ENCODE results near the gene RPP40. TPM values are rescaled to one million over a fixed set of nuclear protein-coding genes. Genes with fewer than 3 reads are reported as not detected.
"Not testable (repeated sequence)": the region's sequence is repeated elsewhere in the genome, so short reads cannot be mapped to it uniquely, and the experiment has no call there.

The RPP40 gene
- total and polyA plus RNA-seq, 4 donors = 11.0 to 20.5 (median 12.6) TPM

DNA sequence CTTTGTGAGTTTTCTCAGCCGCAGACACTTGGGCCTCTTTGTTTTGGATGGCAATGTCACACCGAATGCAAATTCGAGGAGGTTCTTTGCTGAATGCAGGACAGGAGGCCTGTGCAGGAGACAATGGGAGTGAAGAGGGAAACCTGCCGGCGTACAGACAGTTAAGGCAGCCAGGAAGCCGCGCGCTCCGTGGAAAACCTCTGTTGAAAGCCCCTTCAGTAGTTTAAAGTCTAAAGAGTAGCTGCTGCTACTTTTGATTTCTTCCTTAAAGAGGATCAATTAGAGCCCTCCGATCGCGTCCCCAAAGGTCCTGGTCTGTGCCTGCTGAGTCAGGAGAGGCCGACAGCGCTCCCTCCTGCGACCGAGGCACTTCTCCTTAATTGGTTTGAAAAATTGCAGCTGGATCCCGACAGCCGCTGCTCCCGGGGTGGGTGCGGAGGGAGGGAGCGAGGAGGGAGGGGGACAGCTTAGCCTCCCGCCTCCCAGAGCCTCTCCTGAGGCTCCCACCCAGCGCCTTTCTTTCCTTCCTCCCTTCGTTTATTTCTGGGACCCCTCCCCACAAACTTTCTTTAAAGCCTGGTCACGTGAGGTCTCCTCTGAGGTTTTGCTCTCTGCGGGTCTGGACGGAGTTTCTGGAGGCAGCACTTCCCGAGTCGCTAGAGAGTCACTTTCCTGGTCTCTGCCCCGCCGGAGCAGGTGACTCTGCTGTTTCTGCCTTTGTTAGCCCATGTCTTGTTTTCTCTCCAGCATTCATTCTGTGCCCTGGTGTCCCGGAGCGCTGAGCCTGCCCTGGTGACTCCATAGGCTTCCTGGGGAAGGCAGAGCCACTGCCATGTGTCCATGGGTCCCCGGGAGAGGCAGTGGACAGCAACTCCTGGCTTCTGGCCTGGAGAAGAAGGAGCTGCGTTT lies 22.3 kb upstream of the RPP40 start:
- Histone ChIP-seq H3K36me3 (ENCODE audit: control insufficient read depth, insufficient read depth, low read length) (no peaks in the 10 kb centered on the region), H3K27me3 (ENCODE audit: control insufficient read depth, insufficient read depth, low read length) (no peaks in the 10 kb centered on the region), H3K4me1 (ENCODE audit: control insufficient read depth, insufficient read depth, low read length) (peaks cover 13% of the 10 kb centered on the region), H3K27ac (ENCODE audit: low read depth, low read length) (peak overlapping the region; percentile 22), H3K9me3 (ENCODE audit: control insufficient read depth, insufficient read depth, low read length) (no peaks in the 10 kb centered on the region), H3K4me3 (ENCODE audit: low read depth, low read length) (peak overlapping the region; percentile 61)
- peak in 3 of 6 donors; percentile 12 to 70 (median 64) for DNase-seq (ENCODE audit: low read depth in 4 of 6, low spot score in 6 of 6)
- under 1% methylated on average over 29 of the region's 35 CpGs for WGBS (ENCODE audit: insufficient coverage)

DNA sequence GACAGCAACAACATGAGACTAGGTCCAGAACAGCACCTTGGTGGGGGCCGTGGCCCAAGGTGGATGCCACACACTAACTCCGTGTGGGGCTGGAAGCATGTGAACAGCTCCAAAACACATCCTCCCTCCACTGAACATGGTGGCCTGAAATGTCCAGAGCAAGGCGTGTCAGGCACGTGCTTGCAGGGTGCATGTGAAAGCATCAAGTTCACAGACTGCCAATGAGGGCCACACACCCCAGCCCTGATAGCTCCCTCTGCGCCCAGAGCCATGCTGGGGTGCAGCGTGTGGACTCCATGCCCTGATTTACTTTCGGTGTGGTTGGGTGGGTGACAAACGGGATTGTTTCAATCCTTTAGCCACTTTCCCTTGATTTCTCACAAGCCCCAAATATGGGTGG lies 20.1 kb upstream of the RPP40 start:
- Histone ChIP-seq H3K4me1 (ENCODE audit: control insufficient read depth, insufficient read depth, low read length) (peaks cover 13% of the 10 kb centered on the region), H3K9me3 (ENCODE audit: control insufficient read depth, insufficient read depth, low read length) (no peaks in the 10 kb centered on the region), H3K27me3 (ENCODE audit: control insufficient read depth, insufficient read depth, low read length) (no peaks in the 10 kb centered on the region), H3K36me3 (ENCODE audit: control insufficient read depth, insufficient read depth, low read length) (no peaks in the 10 kb centered on the region), H3K27ac (ENCODE audit: low read depth, low read length) (no peak overlapping the region), H3K4me3 (ENCODE audit: low read depth, low read length) (no peak overlapping the region)
- no peak for DNase-seq (ENCODE audit: low read depth in 4 of 6, low spot score in 6 of 6)
- WGBS (ENCODE audit: insufficient coverage) = 93% methylated on average over 8 of the region's 8 CpGs

DNA sequence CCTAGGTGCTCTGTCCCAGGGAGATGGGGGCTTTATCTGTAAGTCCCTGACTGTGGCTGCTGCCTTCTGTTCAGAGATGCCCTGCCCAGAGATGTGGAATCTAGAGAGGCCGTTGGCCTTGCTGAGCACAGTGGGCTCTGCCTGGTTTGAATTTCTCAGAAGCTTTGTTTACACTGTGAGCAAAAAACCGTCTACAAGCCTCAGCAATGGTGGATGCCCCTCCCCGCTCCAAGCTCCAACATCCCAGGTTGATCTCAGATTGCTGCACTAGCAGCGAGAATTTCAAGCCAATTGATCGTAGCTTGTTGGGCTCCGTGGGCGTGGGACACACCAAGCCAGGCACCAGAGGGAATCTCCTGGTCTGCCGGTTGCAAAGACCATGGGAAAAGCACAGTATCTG lies 16.3 kb upstream of the RPP40 start:
- no peaks in the 10 kb centered on the region for H3K36me3 ChIP-seq (ENCODE audit: control insufficient read depth, insufficient read depth, low read length)
- no peak overlapping the region for H3K27ac ChIP-seq (ENCODE audit: low read depth, low read length)
- no peaks in the 10 kb centered on the region for H3K9me3 ChIP-seq (ENCODE audit: control insufficient read depth, insufficient read depth, low read length)
- 91% methylated on average over 7 of the region's 8 CpGs for WGBS (ENCODE audit: insufficient coverage)
- no peaks in the 10 kb centered on the region for H3K27me3 ChIP-seq (ENCODE audit: control insufficient read depth, insufficient read depth, low read length)
- H3K4me3 ChIP-seq (ENCODE audit: low read depth, low read length) = no peak overlapping the region
- no peaks in the 10 kb centered on the region for H3K4me1 ChIP-seq (ENCODE audit: control insufficient read depth, insufficient read depth, low read length)
- DNase-seq (ENCODE audit: low read depth in 4 of 6, low spot score in 6 of 6) = no peak

DNA sequence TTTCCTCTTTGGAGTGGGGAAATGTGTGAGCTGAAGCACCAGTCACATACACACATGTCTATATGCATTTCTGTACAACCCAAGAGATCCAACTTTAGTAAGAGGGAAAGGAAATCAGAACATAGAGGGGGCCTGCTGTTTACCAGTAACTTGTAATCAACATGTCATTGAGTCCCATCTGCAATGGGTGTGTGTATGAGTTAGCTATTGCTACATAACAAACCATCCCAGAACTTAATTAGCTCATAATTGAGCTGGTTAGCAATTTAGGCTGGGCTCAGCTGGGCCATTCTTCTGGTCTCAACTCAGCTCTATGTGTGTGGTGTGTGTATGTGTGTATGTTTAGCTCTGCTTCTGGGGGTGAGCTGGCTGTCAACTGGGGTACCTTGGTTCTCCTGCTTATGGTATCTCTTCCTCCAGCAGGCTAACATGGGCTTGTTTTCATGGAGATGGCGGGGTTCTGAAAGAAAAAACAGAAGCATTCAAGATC lies 10.3 kb upstream of the RPP40 start:
- H3K27me3 ChIP-seq (ENCODE audit: control insufficient read depth, insufficient read depth, low read length) = no peaks in the 10 kb centered on the region
- no peaks in the 10 kb centered on the region for H3K36me3 ChIP-seq (ENCODE audit: control insufficient read depth, insufficient read depth, low read length)
- H3K4me1 ChIP-seq (ENCODE audit: control insufficient read depth, insufficient read depth, low read length) = no peaks in the 10 kb centered on the region
- H3K27ac ChIP-seq (ENCODE audit: low read depth, low read length) = no peak overlapping the region
- DNase-seq (ENCODE audit: low read depth in 4 of 6, low spot score in 6 of 6) = no peak
- WGBS (ENCODE audit: insufficient coverage) = no CpG with 5 or more reads among the region's 1 CpG
- no peak overlapping the region for H3K4me3 ChIP-seq (ENCODE audit: low read depth, low read length)
- H3K9me3 ChIP-seq (ENCODE audit: control insufficient read depth, insufficient read depth, low read length) = no peaks in the 10 kb centered on the region

DNA sequence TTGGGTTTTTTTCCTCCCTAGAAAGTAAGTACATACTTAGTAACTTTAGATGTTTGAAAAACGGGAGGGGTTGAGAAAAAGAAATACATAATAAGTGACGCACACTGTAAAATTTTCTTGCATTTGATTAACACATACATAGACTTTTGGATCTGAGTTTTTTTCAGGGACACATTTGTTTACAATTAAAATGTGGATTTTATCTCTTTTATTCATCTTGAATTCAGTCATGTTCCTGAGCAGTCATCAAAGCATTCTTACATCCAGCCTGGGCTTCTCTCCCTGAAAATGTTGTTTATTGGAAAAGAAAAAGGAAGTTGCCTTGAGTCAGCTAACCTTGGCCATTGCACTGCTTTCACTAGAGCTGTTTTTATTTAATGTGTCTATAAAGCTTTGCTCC lies 8.7 kb upstream of the RPP40 start:
- Histone ChIP-seq H3K36me3 (ENCODE audit: control insufficient read depth, insufficient read depth, low read length) (no peaks in the 10 kb centered on the region), H3K27ac (ENCODE audit: low read depth, low read length) (no peak overlapping the region), H3K4me1 (ENCODE audit: control insufficient read depth, insufficient read depth, low read length) (no peaks in the 10 kb centered on the region), H3K27me3 (ENCODE audit: control insufficient read depth, insufficient read depth, low read length) (no peaks in the 10 kb centered on the region), H3K9me3 (ENCODE audit: control insufficient read depth, insufficient read depth, low read length) (no peaks in the 10 kb centered on the region), H3K4me3 (ENCODE audit: low read depth, low read length) (no peak overlapping the region)
- no CpG with 5 or more reads among the region's 2 CpGs for WGBS (ENCODE audit: insufficient coverage)
- no peak for DNase-seq (ENCODE audit: low read depth in 4 of 6, low spot score in 6 of 6)

DNA sequence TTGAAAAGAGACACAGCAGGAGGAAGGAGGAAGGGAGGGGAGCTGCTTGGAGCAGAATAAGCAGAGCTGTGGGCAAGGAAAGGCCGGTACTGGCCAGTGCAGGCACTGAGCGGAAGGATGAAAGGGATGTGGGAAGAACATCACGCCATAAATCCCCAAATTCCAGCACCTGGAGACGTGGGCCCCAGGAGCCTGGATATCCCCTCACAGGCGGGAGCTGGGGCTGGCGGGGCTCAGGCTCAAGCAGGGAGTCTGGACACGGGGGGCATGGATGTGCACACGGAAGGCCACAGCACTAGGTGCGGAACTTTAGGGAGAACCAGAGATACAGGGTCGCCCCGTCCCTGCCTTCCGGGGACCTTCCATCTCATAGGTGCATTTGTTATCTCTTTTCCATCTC lies 7.5 kb upstream of the RPP40 start:
- Histone ChIP-seq H3K4me1 (ENCODE audit: control insufficient read depth, insufficient read depth, low read length) (no peaks in the 10 kb centered on the region), H3K4me3 (ENCODE audit: low read depth, low read length) (no peak overlapping the region), H3K9me3 (ENCODE audit: control insufficient read depth, insufficient read depth, low read length) (no peaks in the 10 kb centered on the region), H3K36me3 (ENCODE audit: control insufficient read depth, insufficient read depth, low read length) (no peaks in the 10 kb centered on the region), H3K27ac (ENCODE audit: low read depth, low read length) (no peak overlapping the region), H3K27me3 (ENCODE audit: control insufficient read depth, insufficient read depth, low read length) (no peaks in the 10 kb centered on the region)
- DNase-seq (ENCODE audit: low read depth in 4 of 6, low spot score in 6 of 6) = no peak
- WGBS (ENCODE audit: insufficient coverage) = 52% methylated on average over 4 of the region's 12 CpGs

DNA sequence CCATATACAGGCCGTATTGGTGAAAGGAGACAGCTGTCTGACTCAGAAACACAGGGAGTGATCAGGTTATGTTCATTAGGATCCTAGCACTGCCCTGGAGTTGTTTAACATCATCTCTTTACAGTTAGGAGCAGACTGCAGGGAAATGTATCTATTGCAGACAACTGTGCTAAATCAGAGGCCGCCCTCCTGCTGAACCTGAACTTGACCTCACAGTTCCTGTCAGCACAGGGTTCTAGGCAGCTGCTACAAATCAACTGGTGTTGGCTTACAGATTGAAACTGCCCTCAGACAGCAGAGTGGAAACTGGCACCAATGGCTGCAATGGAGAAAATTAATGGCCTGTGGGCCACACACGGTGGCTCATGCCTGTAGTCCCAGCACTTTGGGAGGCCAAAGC lies 3.7 kb upstream of the RPP40 start:
- Histone ChIP-seq H3K36me3 (ENCODE audit: control insufficient read depth, insufficient read depth, low read length) (no peaks in the 10 kb centered on the region), H3K27ac (ENCODE audit: low read depth, low read length) (no peak overlapping the region), H3K4me1 (ENCODE audit: control insufficient read depth, insufficient read depth, low read length) (peaks cover 12% of the 10 kb centered on the region), H3K27me3 (ENCODE audit: control insufficient read depth, insufficient read depth, low read length) (no peaks in the 10 kb centered on the region), H3K9me3 (ENCODE audit: control insufficient read depth, insufficient read depth, low read length) (no peaks in the 10 kb centered on the region), H3K4me3 (ENCODE audit: low read depth, low read length) (no peak overlapping the region)
- 80% methylated on average over 2 of the region's 3 CpGs for WGBS (ENCODE audit: insufficient coverage)
- no peak for DNase-seq (ENCODE audit: low read depth in 4 of 6, low spot score in 6 of 6)

DNA sequence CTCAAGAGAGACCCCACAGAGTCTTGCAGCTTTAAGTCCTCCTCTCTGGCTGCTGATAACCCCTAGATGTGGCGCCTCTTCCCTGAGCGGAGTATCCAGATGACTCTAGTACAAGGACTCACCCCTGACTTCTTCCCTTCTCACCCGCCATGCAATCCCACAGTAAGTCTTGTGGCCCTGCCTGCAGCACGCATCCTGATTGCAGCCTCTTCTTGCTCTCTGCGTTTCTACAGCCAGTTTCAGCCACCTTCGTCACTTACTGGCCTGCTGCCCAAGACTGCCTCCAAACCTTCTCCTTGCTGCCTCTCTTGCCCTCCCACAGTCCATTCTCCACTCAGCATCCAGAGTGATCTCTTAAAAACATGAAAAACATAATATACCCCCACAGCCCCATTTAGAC lies 2.4 kb upstream of the RPP40 start:
- peaks cover 12% of the 10 kb centered on the region for H3K4me1 ChIP-seq (ENCODE audit: control insufficient read depth, insufficient read depth, low read length)
- no peaks in the 10 kb centered on the region for H3K36me3 ChIP-seq (ENCODE audit: control insufficient read depth, insufficient read depth, low read length)
- 79% methylated on average over 6 of the region's 6 CpGs for WGBS (ENCODE audit: insufficient coverage)
- DNase-seq (ENCODE audit: low read depth in 4 of 6, low spot score in 6 of 6) = no peak
- H3K9me3 ChIP-seq (ENCODE audit: control insufficient read depth, insufficient read depth, low read length) = no peaks in the 10 kb centered on the region
- no peak overlapping the region for H3K4me3 ChIP-seq (ENCODE audit: low read depth, low read length)
- H3K27ac ChIP-seq (ENCODE audit: low read depth, low read length) = no peak overlapping the region
- H3K27me3 ChIP-seq (ENCODE audit: control insufficient read depth, insufficient read depth, low read length) = no peaks in the 10 kb centered on the region

DNA sequence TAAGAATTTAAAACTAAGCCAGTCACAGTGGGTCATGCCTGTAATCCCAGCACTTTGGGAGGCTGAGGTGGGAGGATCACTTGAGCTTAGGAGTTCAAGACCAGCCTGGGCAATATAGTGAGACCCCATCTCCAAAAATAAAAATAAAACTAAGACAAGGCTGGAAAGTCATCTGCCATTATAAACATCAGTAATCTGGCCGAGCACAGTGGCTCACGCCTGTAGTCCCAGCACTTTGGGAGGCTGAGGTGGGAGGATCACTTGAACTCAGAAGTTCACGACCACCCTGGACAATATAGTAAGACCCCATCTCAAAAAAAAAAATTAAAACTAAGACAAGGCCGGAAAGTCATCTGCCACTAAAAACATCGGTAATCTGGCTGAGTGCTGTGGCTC lies 1.2 kb upstream of the RPP40 start:
- H3K27me3 ChIP-seq (ENCODE audit: control insufficient read depth, insufficient read depth, low read length); H3K27ac ChIP-seq (ENCODE audit: low read depth, low read length); H3K36me3 ChIP-seq (ENCODE audit: control insufficient read depth, insufficient read depth, low read length); H3K9me3 ChIP-seq (ENCODE audit: control insufficient read depth, insufficient read depth, low read length); H3K4me3 ChIP-seq (ENCODE audit: low read depth, low read length); DNase-seq (ENCODE audit: low read depth in 4 of 6, low spot score in 6 of 6): not testable (repeated sequence)
- 100% methylated on average over 3 of the region's 5 CpGs for whole genome bisulfite sequencing (ENCODE audit: insufficient coverage)
- peaks cover 12% of the 10 kb centered on the region for H3K4me1 ChIP-seq (ENCODE audit: control insufficient read depth, insufficient read depth, low read length)
